Measurements from ENCODE around the gene SUZ12. TPM values are rescaled to one million over a fixed set of nuclear protein-coding genes. Genes with fewer than 3 reads are reported as not detected.

The SUZ12 gene
- total and polyA plus RNA-seq, 9 of the 15 experiments (the other 6 are each of a cell fraction or from before 2014, with no cell fraction given), result 19.5 to 64.3 (median 47.2) TPM

GRCh38 chr17:32016231-32016630 lies 79.4 kb downstream of the SUZ12 start:
- H4K20me1 ChIP-seq (replicated peaks; ENCODE audit: control insufficient read depth, insufficient read depth, low read length), result no peaks in the 10 kb centered on the region
- POLR2A ChIA-PET, result interaction anchor here (0.7 to 1.7 kb wide), 4 partner anchors 9 to 525 kb away, joined by 3 to 4 read pairs (median 4); partner anchors contain the start of gene LRRC37B
- ATAC-seq (no peak), FAIRE-seq (no peak), DNase-seq (ENCODE audit: extremely low read depth in 1 of 4, low spot score in 3 of 4) (no peak)
- no peak overlapping the region for H3K4me3 ChIP-seq
- no peak overlapping the region for H3K4me2 ChIP-seq (ENCODE audit: insufficient read depth, low read length)
- H3K36me3 ChIP-seq (ENCODE audit: control insufficient read depth, insufficient read depth, low read length), result peaks cover 18% of the 10 kb centered on the region; the same call in 1 of the 3 replicates
- intact Hi-C loops (cut with micrococcal nuclease) (no loop called here), in situ Hi-C loops (cut with MboI) (no loop called here)
- WGBS (ENCODE audit: insufficient coverage, low coverage, missing lambda C conversion rate), result 71% methylated on average over 7 of the region's 7 CpGs
- TF ChIP-seq, protein P1, sequence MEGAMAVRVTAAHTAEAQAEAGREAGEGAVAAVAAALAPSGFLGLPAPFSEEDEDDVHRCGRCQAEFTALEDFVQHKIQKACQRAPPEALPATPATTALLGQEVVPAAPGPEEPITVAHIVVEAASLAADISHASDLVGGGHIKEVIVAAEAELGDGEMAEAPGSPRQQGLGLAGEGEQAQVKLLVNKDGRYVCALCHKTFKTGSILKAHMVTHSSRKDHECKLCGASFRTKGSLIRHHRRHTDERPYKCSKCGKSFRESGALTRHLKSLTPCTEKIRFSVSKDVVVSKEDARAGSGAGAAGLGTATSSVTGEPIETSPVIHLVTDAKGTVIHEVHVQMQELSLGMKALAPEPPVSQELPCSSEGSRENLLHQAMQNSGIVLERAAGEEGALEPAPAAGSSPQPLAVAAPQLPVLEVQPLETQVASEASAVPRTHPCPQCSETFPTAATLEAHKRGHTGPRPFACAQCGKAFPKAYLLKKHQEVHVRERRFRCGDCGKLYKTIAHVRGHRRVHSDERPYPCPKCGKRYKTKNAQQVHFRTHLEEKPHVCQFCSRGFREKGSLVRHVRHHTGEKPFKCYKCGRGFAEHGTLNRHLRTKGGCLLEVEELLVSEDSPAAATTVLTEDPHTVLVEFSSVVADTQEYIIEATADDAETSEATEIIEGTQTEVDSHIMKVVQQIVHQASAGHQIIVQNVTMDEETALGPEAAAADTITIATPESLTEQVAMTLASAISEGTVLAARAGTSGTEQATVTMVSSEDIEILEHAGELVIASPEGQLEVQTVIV (CRISPR knock-in tag; IDR thresholded peaks at IDR 0.05; ENCODE audit: borderline replicate concordance), result no peak
- TF ChIP-seq ZZZ3 (IDR thresholded peaks at IDR 0.05), result no peak
- peaks cover 17% of the 10 kb centered on the region; the same call in 1 of the 3 replicates for H3K79me2 ChIP-seq (ENCODE audit: control insufficient read depth, insufficient read depth, low read length)
- no peaks in the 10 kb centered on the region for H3K9me1 ChIP-seq (ENCODE audit: control insufficient read depth, insufficient read depth, low read length)
- CTCF ChIA-PET (ENCODE audit: low intra/inter-chr PET ratio), result no interaction called here
- H3K27ac ChIP-seq (ENCODE audit: extremely low read depth, low read depth, low read length), result no peak overlapping the region
- BruUV-seq (replicated peaks), result no TSS peak
- no peaks in the 10 kb centered on the region for H3K27me3 ChIP-seq (ENCODE audit: control insufficient read depth in 2 of 2, insufficient read depth in 2 of 2, low read length in 2 of 2)
- H2AFZ ChIP-seq (ENCODE audit: low read depth, low read length), result no peak overlapping the region
- no peaks in the 10 kb centered on the region for H3K4me1 ChIP-seq (replicated peaks in 1 of 2; ENCODE audit: control insufficient read depth in 2 of 2, insufficient read depth in 2 of 2, low read length in 2 of 2)
- no peak overlapping the region for H3K9ac ChIP-seq (ENCODE audit: insufficient read depth in 1 of 2, low read depth in 2 of 2, low read length in 2 of 2)
- H3K9me3 ChIP-seq (replicated peaks; ENCODE audit: control insufficient read depth, insufficient read depth, low read depth, low read length), result no peaks in the 10 kb centered on the region

GRCh38 chr17:32019228-32019627 lies 82.4 kb downstream of the SUZ12 start:
- BruUV-seq (replicated peaks), result no TSS peak
- no peak overlapping the region for H3K4me3 ChIP-seq
- intact Hi-C loops (cut with micrococcal nuclease), result no loop called here
- no peak overlapping the region for H3K27ac ChIP-seq (ENCODE audit: extremely low read depth, low read depth, low read length)
- in situ Hi-C loops (cut with MboI), result no loop called here
- DNase-seq (ENCODE audit: extremely low read depth in 1 of 4, low spot score in 3 of 4), result no peak
- H3K4me2 ChIP-seq (ENCODE audit: insufficient read depth, low read length), result no peak overlapping the region
- FAIRE-seq, result no peak
- no peak for ATAC-seq
- no peaks in the 10 kb centered on the region for H3K9me3 ChIP-seq (replicated peaks; ENCODE audit: control insufficient read depth, insufficient read depth, low read depth, low read length)
- H3K9me1 ChIP-seq (ENCODE audit: control insufficient read depth, insufficient read depth, low read length), result no peaks in the 10 kb centered on the region
- no peaks in the 10 kb centered on the region for H4K20me1 ChIP-seq (replicated peaks; ENCODE audit: control insufficient read depth, insufficient read depth, low read length)
- H3K79me2 ChIP-seq (ENCODE audit: control insufficient read depth, insufficient read depth, low read length), result no peaks in the 10 kb centered on the region
- CTCF ChIA-PET (ENCODE audit: low intra/inter-chr PET ratio), result no interaction called here
- no peaks in the 10 kb centered on the region; a peak in 1 of 5 replicates for H3K4me1 ChIP-seq (replicated peaks in 1 of 2; ENCODE audit: control insufficient read depth in 2 of 2, insufficient read depth in 2 of 2, low read length in 2 of 2)
- H2AFZ ChIP-seq (ENCODE audit: low read depth, low read length), result no peak overlapping the region
- POLR2A ChIA-PET, result no interaction called here
- H3K36me3 ChIP-seq (ENCODE audit: control insufficient read depth, insufficient read depth, low read length), result peaks cover 22% of the 10 kb centered on the region; the same call in 2 of the 3 replicates
- 100% methylated on average over 1 of the region's 1 CpG for WGBS (ENCODE audit: insufficient coverage, low coverage, missing lambda C conversion rate)
- no peaks in the 10 kb centered on the region for H3K27me3 ChIP-seq (ENCODE audit: control insufficient read depth in 2 of 2, insufficient read depth in 2 of 2, low read length in 2 of 2)
- H3K9ac ChIP-seq (ENCODE audit: insufficient read depth in 1 of 2, low read depth in 2 of 2, low read length in 2 of 2), result no peak overlapping the region
- no peak for TF ChIP-seq PHF8 (IDR thresholded peaks at IDR 0.05; ENCODE audit: borderline replicate concordance, low read length)
- TF ChIP-seq TOE1 (IDR thresholded peaks at IDR 0.05; ENCODE audit: borderline replicate concordance), result no peak
- no peak for TF ChIP-seq TOE1 (CRISPR knock-in tag; IDR thresholded peaks at IDR 0.05; ENCODE audit: borderline replicate concordance, low read depth)

All from K562 (cell line).